ENCODE measurements around the gene MAP3K2. TPM values are rescaled to one million over a fixed set of nuclear protein-coding genes. Genes with fewer than 3 reads are reported as not detected.

The MAP3K2 gene
- total RNA-seq, 2 donors from 2014 or later: 61.6 to 63.8 TPM

DNA sequence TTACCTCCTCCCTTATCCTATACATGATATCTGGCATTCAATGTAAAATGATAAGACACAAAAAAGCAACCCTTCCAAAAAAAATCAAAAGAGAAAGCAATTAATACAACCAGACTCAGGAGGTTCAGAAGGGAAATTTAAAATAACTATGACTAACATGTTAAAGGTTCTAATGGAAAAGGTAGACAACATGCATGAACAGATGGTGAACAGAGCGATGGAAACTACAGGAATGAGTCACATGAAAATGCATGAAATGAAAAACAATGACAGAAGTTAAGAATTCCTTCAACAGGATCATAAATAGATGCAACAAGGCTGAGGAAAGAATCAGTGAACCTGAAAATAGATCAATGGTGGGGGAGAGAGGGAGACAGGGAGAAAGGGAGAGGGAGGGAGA lies 67.7 kb downstream of the MAP3K2 start:
- 95% methylated on average over 1 of the region's 1 CpG for WGBS
- TF ChIP-seq POLR2AphosphoS5 (IDR thresholded peaks at IDR 0.05) (no peak), CTCF (IDR thresholded peaks at IDR 0.05) (no peak), POLR2A (IDR thresholded peaks at IDR 0.05) (no peak)
- Histone ChIP-seq H3K9me3 (no peaks in the 10 kb centered on the region), H3K36me3 (no peaks in the 10 kb centered on the region), H3K27me3 (replicated peaks; ENCODE audit: insufficient read depth) (no peaks in the 10 kb centered on the region), H3K4me3 (no peak overlapping the region), H3K27ac (no peak overlapping the region), H3K4me1 (replicated peaks) (no peaks in the 10 kb centered on the region)
- no peak for DNase-seq (ENCODE audit: low spot score)
- intact Hi-C loops (cut with DNase I): loop anchor here (5.0 kb wide), 1 partner anchor 162 kb away; no protein-coding TSS in a partner anchor

DNA sequence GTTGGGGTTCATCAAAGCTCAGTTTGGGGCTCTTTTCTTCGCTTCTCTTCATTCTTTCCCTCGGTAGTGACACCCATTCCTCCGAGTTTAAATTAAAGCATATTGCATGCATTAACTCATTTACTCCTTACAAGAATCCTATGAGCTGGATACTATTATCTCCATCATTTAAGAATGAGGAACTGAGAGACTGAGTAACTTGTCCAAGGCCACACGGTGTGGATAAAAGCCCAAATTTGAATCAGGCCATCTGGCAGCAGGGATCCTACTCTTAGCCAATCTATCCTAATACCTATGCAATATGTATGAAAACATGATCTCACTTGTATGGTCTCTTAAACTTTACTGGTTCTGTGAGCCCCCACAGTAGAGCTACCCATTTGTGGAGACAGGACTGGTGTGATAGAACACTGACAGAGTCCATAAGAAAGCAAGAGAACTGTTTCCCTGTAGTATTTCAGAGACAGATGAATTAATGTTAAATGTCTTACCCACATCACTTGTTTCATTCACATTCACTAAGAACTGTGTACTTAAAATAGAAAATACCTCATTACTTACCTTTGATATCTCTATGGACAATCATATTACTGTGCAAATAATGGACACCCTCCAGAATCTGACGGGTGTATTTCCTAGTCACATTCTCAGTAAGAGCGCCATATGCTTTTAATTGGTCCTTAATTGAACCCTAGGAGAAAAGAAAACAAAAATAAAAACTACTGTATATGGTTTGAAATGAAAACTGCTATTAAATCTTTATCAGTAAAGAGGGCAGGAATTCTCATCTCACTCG lies 73.4 kb downstream of the MAP3K2 start:
- WGBS: 69% methylated on average over 7 of the region's 7 CpGs
- no peak for DNase-seq (ENCODE audit: low spot score)
- Histone ChIP-seq H3K9me3 (no peaks in the 10 kb centered on the region), H3K27ac (no peak overlapping the region), H3K27me3 (replicated peaks; ENCODE audit: insufficient read depth) (no peaks in the 10 kb centered on the region), H3K4me3 (no peak overlapping the region), H3K4me1 (replicated peaks) (no peaks in the 10 kb centered on the region), H3K36me3 (no peaks in the 10 kb centered on the region)
- intact Hi-C loops (cut with DNase I): no loop called here
- TF ChIP-seq POLR2AphosphoS5 (IDR thresholded peaks at IDR 0.05) (no peak), CTCF (IDR thresholded peaks at IDR 0.05) (no peak), POLR2A (IDR thresholded peaks at IDR 0.05) (no peak)

- Histone ChIP-seq H3K27ac (no peak overlapping the region), H3K9me3 (no peaks in the 10 kb centered on the region), H3K27me3 (replicated peaks; ENCODE audit: insufficient read depth) (no peaks in the 10 kb centered on the region), H3K4me1 (replicated peaks) (no peaks in the 10 kb centered on the region), H3K36me3 (no peaks in the 10 kb centered on the region), H3K4me3 (no peak overlapping the region)
- intact Hi-C loops (cut with DNase I): no loop called here
- DNase-seq (ENCODE audit: low spot score): no peak
- TF ChIP-seq CTCF (IDR thresholded peaks at IDR 0.05) (no peak), POLR2AphosphoS5 (IDR thresholded peaks at IDR 0.05) (no peak), POLR2A (IDR thresholded peaks at IDR 0.05) (no peak)
- 83% methylated on average over 3 of the region's 3 CpGs for WGBS
Observed at GRCh38 chr2:127313406-127313805, 74.4 kb downstream of the MAP3K2 start.

GRCh38 chr2:127310980-127311379 lies 76.8 kb downstream of the MAP3K2 start:
- Histone ChIP-seq H3K4me1 (replicated peaks) (no peaks in the 10 kb centered on the region), H3K27me3 (replicated peaks; ENCODE audit: insufficient read depth) (no peaks in the 10 kb centered on the region), H3K9me3 (no peaks in the 10 kb centered on the region), H3K27ac (no peak overlapping the region), H3K4me3 (no peak overlapping the region), H3K36me3 (no peaks in the 10 kb centered on the region)
- TF ChIP-seq CTCF (IDR thresholded peaks at IDR 0.05) (no peak), POLR2AphosphoS5 (IDR thresholded peaks at IDR 0.05) (no peak)
- intact Hi-C loops (cut with DNase I): no loop called here
- 96% methylated on average over 3 of the region's 3 CpGs for WGBS
- DNase-seq (ENCODE audit: low spot score): no peak

DNA sequence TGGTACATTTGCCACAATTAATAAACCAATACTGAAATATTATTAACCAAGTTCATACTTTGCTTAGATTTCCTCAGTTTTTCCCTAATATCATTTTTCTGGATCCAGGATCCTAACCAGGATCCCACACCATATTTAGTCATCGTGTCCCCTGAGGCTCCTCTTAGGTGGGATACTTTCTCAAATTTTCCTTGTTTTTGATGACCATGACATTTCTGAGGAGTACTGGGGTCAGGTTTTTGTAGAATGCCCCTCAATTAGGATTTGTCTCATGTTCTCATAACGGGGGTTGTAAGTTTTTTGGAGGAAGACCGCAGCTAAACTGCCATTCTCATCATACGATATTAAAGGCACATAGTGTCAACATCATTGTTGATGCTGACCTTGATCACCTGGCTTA lies 78.3 kb downstream of the MAP3K2 start:
- Histone ChIP-seq H3K4me3 (no peak overlapping the region), H3K9me3 (no peaks in the 10 kb centered on the region), H3K4me1 (replicated peaks) (no peaks in the 10 kb centered on the region), H3K36me3 (no peaks in the 10 kb centered on the region), H3K27me3 (replicated peaks; ENCODE audit: insufficient read depth) (no peaks in the 10 kb centered on the region), H3K27ac (no peak overlapping the region)
- TF ChIP-seq CTCF (IDR thresholded peaks at IDR 0.05) (no peak), POLR2AphosphoS5 (IDR thresholded peaks at IDR 0.05) (no peak), POLR2A (IDR thresholded peaks at IDR 0.05) (no peak)
- intact Hi-C loops (cut with DNase I): no loop called here
- 86% methylated on average over 4 of the region's 4 CpGs for WGBS
- DNase-seq (ENCODE audit: low spot score): no peak

Measured in prostate gland (tissue), 2 donors.